GM23338 (cell line): ENCODE data around the gene CDKAL1. TPM values are rescaled to one million over a fixed set of nuclear protein-coding genes. Genes with fewer than 3 reads are reported as not detected.

Experiments
- ATAC-seq: fragments of 200-7000 bp; cut with Tn5 transposase; 3 replicates; pipeline ENCODE4 v1.9.1; 2020
- DNase-seq: peaks from one replicate; pipeline ENCODE4 v3.0.0-alpha.2; 2015; ENCODE audit warnings: low spot score
- H2AFZ ChIP-seq: fragments of 200-600 bp; sonication (generic); 2 replicates; pipeline ENCODE4 v1.8.0; 2016; ENCODE audit warnings: antibody characterized with exemption, mild to moderate bottlenecking, moderate library complexity
- H3F3A ChIP-seq: fragments of 200-600 bp; sonication (generic); replicated peaks from 2 replicates; pipeline ENCODE4 v1.8.0; 2017; ENCODE audit warnings: antibody characterized with exemption, mixed run types, low read depth
- H3K27ac ChIP-seq: fragments of 200-600 bp; sonication (generic); 2 replicates; pipeline ENCODE4 v1.6.1; 2016; ENCODE audit warnings: low read depth
- H3K27me3 ChIP-seq: fragments of 200-600 bp; sonication (generic); 2 replicates; pipeline ENCODE4 v1.8.0; 2016; ENCODE audit warnings: mild to moderate bottlenecking, mixed run types, moderate library complexity; ENCODE audit not compliant: insufficient read depth
- H3K36me3 ChIP-seq: fragments of 200-600 bp; sonication (generic); 2 replicates; pipeline ENCODE4 v1.8.0; 2016; ENCODE audit warnings: mild to moderate bottlenecking; ENCODE audit not compliant: insufficient read depth
- H3K4me1 ChIP-seq: fragments of 200-600 bp; sonication (generic); 2 replicates; pipeline ENCODE4 v1.8.0; 2016; ENCODE audit warnings: mild to moderate bottlenecking, moderate library complexity; ENCODE audit not compliant: insufficient read depth
- H3K4me2 ChIP-seq: fragments of 200-600 bp; sonication (generic); 2 replicates; pipeline ENCODE4 v1.7.1; 2017; ENCODE audit warnings: mixed run types
- H3K4me3 ChIP-seq: fragments of 200-600 bp; sonication (generic); 2 replicates; pipeline ENCODE4 v1.6.1; 2016; ENCODE audit warnings: mixed run types
- H3K79me2 ChIP-seq: fragments of 200-600 bp; sonication (generic); replicated peaks from 2 replicates; pipeline ENCODE4 v1.8.0; 2017; ENCODE audit warnings: mild to moderate bottlenecking; ENCODE audit not compliant: insufficient read depth
- H3K9me2 ChIP-seq: fragments of 200-600 bp; sonication (generic); 2 replicates; pipeline ENCODE4 v1.8.0; 2017; ENCODE audit not compliant: insufficient read depth
- H4K20me1 ChIP-seq: fragments of 200-600 bp; sonication (generic); replicated peaks from 2 replicates; pipeline ENCODE4 v1.8.0; 2017; ENCODE audit warnings: mild to moderate bottlenecking; ENCODE audit not compliant: insufficient read depth
- H3K27ac Mint-ChIP-seq: 2 replicates; pipeline ENCODE4 v1.8.0; 2020; ENCODE audit warnings: inconsistent platforms, mild to moderate bottlenecking, moderate library complexity, mixed read lengths
- H3K27me3 Mint-ChIP-seq: 3 replicates; pipeline ENCODE4 v1.8.0; 2022; ENCODE audit warnings: low read depth, mild to moderate bottlenecking, moderate library complexity, mixed read lengths, inconsistent platforms; ENCODE audit not compliant: insufficient read depth, poor library complexity
- H3K36me3 Mint-ChIP-seq: 3 replicates; pipeline ENCODE4 v1.8.0; 2021; ENCODE audit warnings: low read depth, mild to moderate bottlenecking, inconsistent platforms, moderate library complexity, mixed read lengths
- H3K4me1 Mint-ChIP-seq: 3 replicates; pipeline ENCODE4 v1.8.0; 2020; ENCODE audit warnings: mild to moderate bottlenecking, inconsistent platforms, mixed read lengths
- H3K4me3 Mint-ChIP-seq: 3 replicates; pipeline ENCODE4 v1.8.0; 2021; ENCODE audit warnings: moderate library complexity, mild to moderate bottlenecking, inconsistent platforms, mixed read lengths
- H3K9me3 Mint-ChIP-seq: 3 replicates; pipeline ENCODE4 v1.8.0; 2020; ENCODE audit warnings: moderate library complexity, mild to moderate bottlenecking, inconsistent platforms, mixed read lengths
- CREB1 ChIP-seq: fragments of 250-450 bp; sonication (Bioruptor Pico); IDR thresholded peaks from 2 replicates; pipeline ENCODE4 v1.5.0; 2020; ENCODE audit warnings: low read depth, mild to moderate bottlenecking, moderate library complexity
- EZH2 ChIP-seq: fragments of 200-600 bp; sonication (generic); IDR thresholded peaks from one replicate; pipeline ENCODE4 v1.8.0; 2017; ENCODE audit warnings: antibody characterized with exemption, mild to moderate bottlenecking, low read depth; ENCODE audit not compliant: unreplicated experiment
- NANOG ChIP-seq: IDR thresholded peaks from 2 replicates; pipeline ENCODE4 v1.6.1; 2016; ENCODE audit warnings: antibody characterized with exemption, borderline replicate concordance
- REST ChIP-seq: IDR thresholded peaks from one replicate; pipeline ENCODE4 v1.6.1; 2018; ENCODE audit warnings: antibody characterized with exemption; ENCODE audit not compliant: unreplicated experiment
- STAT1 ChIP-seq: IDR thresholded peaks from one replicate; pipeline ENCODE4 v1.6.1; 2016; ENCODE audit warnings: antibody characterized with exemption; ENCODE audit not compliant: unreplicated experiment
- ZNF331 ChIP-seq: fragments of 250-450 bp; sonication (Bioruptor Pico); IDR thresholded peaks from 2 replicates; pipeline ENCODE4 v1.5.0; 2020; ENCODE audit warnings: low read depth, mild to moderate bottlenecking, moderate library complexity
- ZNF462 ChIP-seq: fragments of 250-450 bp; sonication (Bioruptor Pico); IDR thresholded peaks from 2 replicates; pipeline ENCODE4 v1.5.0; 2020; ENCODE audit warnings: mild to moderate bottlenecking, moderate library complexity
- polyA plus RNA-seq: library from polyadenylated mRNA; unstranded; fragments of >200 nt; fragmentation: Nextera tagmentation; extraction: Ambion mirVana; gene quantifications from 2 replicates; pipeline ENCODE4 v1.2.1, GENCODE V29; 2016
- total RNA-seq: library from RNA; depleted of rRNA; stranded (reverse); fragments of >200 nt; shearing (Covaris generic); gene quantifications from 2 replicates; pipeline ENCODE4 v1.2.3, GENCODE V29; 2014

CDKAL1 gene
- total and polyA plus RNA-seq, 2 experiments from 2014 or later: 17.8 to 35.0 TPM

- no peak for ATAC-seq
- no peaks in the 10 kb centered on the region for H3K27me3 ChIP-seq
- TF ChIP-seq REST (no peak), ZNF462 (CRISPR knock-in tag) (no peak), EZH2 (no peak), CREB1 (CRISPR knock-in tag) (no peak), STAT1 (no peak), ZNF331 (CRISPR knock-in tag) (no peak), NANOG (no peak)
- no peaks in the 10 kb centered on the region; the same call in 1 of the 2 replicates for H3K36me3 ChIP-seq
- no peaks in the 10 kb centered on the region for H4K20me1 ChIP-seq
- H3K36me3 Mint-ChIP-seq: peaks cover 8% of the 10 kb centered on the region; the same call in 2 of the 3 replicates
- no peak overlapping the region for H3K4me3 Mint-ChIP-seq
- H3K9me2 ChIP-seq: no peaks in the 10 kb centered on the region; the same call in 1 of the 2 replicates
- no peak overlapping the region for H2AFZ ChIP-seq
- H3K4me1 Mint-ChIP-seq: peaks cover 3% of the 10 kb centered on the region; the same call in 2 of the 3 replicates
- no peak overlapping the region for H3K4me3 ChIP-seq
- H3F3A ChIP-seq: no peaks in the 10 kb centered on the region
- no peaks in the 10 kb centered on the region for H3K4me1 ChIP-seq
- DNase-seq: no peak
- peaks cover 2% of the 10 kb centered on the region for H3K27me3 Mint-ChIP-seq
- no peak overlapping the region for H3K27ac Mint-ChIP-seq
- H3K79me2 ChIP-seq: no peaks in the 10 kb centered on the region
- no peak overlapping the region for H3K27ac ChIP-seq
- H3K9me3 Mint-ChIP-seq: peaks cover 4% of the 10 kb centered on the region; the same call in 1 of the 3 replicates
- no peak overlapping the region for H3K4me2 ChIP-seq
Measured at GRCh38 chr6:21213492-21213891, 679.2 kb downstream of the CDKAL1 start.
